VCaP (cell line): Measurements from ENCODE around the gene CUL7.
"Not testable (repeated sequence)": the region's sequence is repeated elsewhere in the genome, so short reads cannot be mapped to it uniquely, and the experiment has no call there.

Source experiments
- H3K27ac ChIP-seq: fragments of 450-650 bp; 2 replicates; pipeline ENCODE4 v1.5.1; 2017
- CTCF ChIP-seq: fragments of 450-650 bp; conservative IDR thresholded peaks from 2 replicates; pipeline ENCODE4 v1.5.1; 2017; ENCODE audit warnings: mild to moderate bottlenecking, moderate library complexity

The CUL7 gene

DNA sequence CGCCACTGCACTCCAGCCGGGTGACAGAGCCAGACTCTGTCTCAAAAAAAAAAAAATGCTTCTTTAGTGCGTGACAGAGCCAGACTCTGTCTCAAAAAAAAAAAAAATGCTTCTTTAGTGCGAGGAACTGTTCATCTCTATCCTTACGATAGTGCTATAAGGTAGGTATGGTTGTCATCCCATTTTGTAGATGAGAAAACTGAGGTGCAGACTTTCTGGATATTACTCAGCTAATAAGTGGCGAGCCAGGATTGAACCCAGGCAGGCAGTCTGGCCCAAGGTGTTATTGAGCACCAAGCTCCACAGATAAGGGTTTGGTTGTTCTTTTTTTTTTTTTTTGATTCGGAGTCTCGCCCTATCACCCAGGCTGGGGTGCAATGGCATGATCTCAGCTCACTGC lies 51.8 kb downstream of the CUL7 start:
- no peak overlapping the region for H3K27ac ChIP-seq
- no peak for TF ChIP-seq CTCF

DNA sequence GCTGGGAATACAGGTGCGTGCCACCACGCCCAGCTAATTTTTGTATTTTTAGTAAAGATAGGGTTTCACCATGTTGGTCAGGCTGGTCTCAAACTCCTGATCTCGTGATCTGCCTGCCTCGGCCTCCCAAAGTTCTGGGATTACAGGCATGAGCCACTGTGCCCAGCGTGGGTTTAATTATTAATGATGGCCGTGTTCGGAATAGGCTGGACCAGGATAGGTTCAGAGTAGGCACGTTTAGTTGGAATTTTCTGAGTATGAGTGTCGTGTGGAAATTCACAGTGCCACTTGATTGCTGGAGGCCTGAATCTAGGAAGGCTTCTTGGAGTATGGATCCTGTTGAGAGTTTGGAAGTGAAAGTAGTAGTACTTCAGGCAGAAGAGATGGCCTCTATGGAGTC lies 55.4 kb downstream of the CUL7 start:
- H3K27ac ChIP-seq, result not testable (repeated sequence)

- TF ChIP-seq CTCF, result peak; percentile 46
- peak overlapping the region; percentile 31 for H3K27ac ChIP-seq
These were observed 57.1 kb downstream of the CUL7 start for GRCh38 chr6:42996513-42996912.

DNA sequence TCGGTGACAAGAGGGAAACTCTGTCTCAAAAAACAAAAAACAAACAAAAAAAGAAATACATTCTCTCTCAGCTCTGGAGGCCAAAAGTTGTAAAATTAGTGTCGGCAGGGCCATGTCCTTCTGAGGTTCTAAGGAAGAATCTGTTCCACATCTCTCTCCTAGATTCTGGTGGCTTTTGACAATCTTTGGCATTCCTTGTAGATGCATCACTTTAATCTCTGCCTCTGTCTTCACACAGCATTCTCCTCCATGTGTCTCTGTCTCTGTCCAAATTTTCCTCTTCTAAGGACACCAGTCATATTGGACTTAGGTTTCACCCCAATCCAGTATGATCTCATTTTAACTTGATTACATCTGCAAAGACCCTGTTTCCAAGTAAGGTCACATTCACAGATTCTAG lies 60.2 kb downstream of the CUL7 start:
- H3K27ac ChIP-seq, result no peak overlapping the region
- TF ChIP-seq CTCF, result no peak

GRCh38 chr6:42989923-42990322 lies 63.7 kb downstream of the CUL7 start:
- TF ChIP-seq CTCF, result no peak
- no peak overlapping the region for H3K27ac ChIP-seq

GRCh38 chr6:42988486-42989020 lies 65.1 kb downstream of the CUL7 start:
- H3K27ac ChIP-seq, result no peak overlapping the region
- TF ChIP-seq CTCF, result no peak
